Bronchial epithelial cell (primary cell): ENCODE data around the gene PFKFB3. TPM values are rescaled to one million over a fixed set of nuclear protein-coding genes. Genes with fewer than 3 reads are reported as not detected.
"Not testable (repeated sequence)": the region's sequence is repeated elsewhere in the genome, so short reads cannot be mapped to it uniquely, and the experiment has no call there.

Experiments
- DNase-seq: peaks from one replicate; pipeline ENCODE4 v3.0.0-alpha.2; 2010; ENCODE audit warnings: low read depth
- FAIRE-seq: peaks from 2 replicates; lab custom pipeline; 2011; peaks lifted over from hg19 to GRCh38; lab: Jason Lieb, UNC
- H3K27me3 ChIP-seq: 2 replicates; pipeline ENCODE4 v1.5.1; 2011; ENCODE audit warnings: low read length; ENCODE audit not compliant: control insufficient read depth, insufficient read depth
- H3K36me3 ChIP-seq: 2 replicates; pipeline ENCODE4 v1.5.1; 2011; ENCODE audit warnings: low read length; ENCODE audit not compliant: control insufficient read depth, insufficient read depth
- H3K4me3 ChIP-seq: 2 replicates; pipeline ENCODE4 v1.5.1; 2011; ENCODE audit warnings: mild to moderate bottlenecking, low read depth, low read length, control low read depth
- total RNA-seq: library from RNA; depleted of rRNA; stranded (reverse); fragments of >200 nt; gene quantifications from 2 replicates; pipeline ENCODE4 v1.2.1, GENCODE V29; 2014
- TF ChIP-seq, protein P1 (sequence below): IDR thresholded peaks from 2 replicates; pipeline ENCODE4 v1.5.1; 2011; ENCODE audit warnings: mild to moderate bottlenecking, moderate library complexity, low read length, control low read depth, inconsistent platforms; ENCODE audit not compliant: insufficient read depth, severe bottlenecking

PFKFB3 gene
- total RNA-seq, 1 donor from 2014 or later = 18.7 TPM

- DNase-seq (no peak), FAIRE-seq (no peak)
- Histone ChIP-seq H3K27me3 (no peaks in the 10 kb centered on the region), H3K4me3 (no peak overlapping the region), H3K36me3 (no peaks in the 10 kb centered on the region)
- TF ChIP-seq, protein P1, sequence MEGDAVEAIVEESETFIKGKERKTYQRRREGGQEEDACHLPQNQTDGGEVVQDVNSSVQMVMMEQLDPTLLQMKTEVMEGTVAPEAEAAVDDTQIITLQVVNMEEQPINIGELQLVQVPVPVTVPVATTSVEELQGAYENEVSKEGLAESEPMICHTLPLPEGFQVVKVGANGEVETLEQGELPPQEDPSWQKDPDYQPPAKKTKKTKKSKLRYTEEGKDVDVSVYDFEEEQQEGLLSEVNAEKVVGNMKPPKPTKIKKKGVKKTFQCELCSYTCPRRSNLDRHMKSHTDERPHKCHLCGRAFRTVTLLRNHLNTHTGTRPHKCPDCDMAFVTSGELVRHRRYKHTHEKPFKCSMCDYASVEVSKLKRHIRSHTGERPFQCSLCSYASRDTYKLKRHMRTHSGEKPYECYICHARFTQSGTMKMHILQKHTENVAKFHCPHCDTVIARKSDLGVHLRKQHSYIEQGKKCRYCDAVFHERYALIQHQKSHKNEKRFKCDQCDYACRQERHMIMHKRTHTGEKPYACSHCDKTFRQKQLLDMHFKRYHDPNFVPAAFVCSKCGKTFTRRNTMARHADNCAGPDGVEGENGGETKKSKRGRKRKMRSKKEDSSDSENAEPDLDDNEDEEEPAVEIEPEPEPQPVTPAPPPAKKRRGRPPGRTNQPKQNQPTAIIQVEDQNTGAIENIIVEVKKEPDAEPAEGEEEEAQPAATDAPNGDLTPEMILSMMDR = no peak
Measured at GRCh38 chr10:6186894-6187256, 15.9 kb upstream of the PFKFB3 start.

DNA sequence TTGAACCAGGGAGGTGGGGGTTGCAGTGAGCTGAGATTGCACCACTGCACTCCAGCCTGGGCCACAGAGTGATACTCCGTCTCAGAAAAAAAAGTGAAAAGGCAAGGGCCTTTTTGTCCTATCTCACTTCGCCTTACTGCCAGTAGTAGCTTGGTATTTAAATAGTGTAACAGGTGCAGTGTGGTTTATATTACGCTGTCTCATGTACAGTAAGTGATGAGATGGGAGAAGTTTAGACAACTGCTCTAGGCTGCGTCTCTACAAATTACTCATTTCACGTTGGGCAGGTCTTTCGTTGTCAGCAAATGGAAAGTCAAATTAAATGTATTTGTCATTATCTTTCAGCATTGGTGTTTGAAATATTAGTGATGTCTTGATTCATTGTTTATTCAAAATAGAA lies 15.5 kb upstream of the PFKFB3 start:
- no peak overlapping the region for H3K4me3 ChIP-seq
- TF ChIP-seq, protein P1 = no peak
- no peaks in the 10 kb centered on the region for H3K27me3 ChIP-seq
- no peaks in the 10 kb centered on the region for H3K36me3 ChIP-seq
- DNase-seq (no peak), FAIRE-seq (no peak)

- not testable (repeated sequence) for H3K27me3 ChIP-seq, H3K36me3 ChIP-seq, H3K4me3 ChIP-seq, DNase-seq, FAIRE-seq
Measured at GRCh38 chr10:6190033-6190432, 12.7 kb upstream of the PFKFB3 start.

GRCh38 chr10:6191147-6191546 lies 11.6 kb upstream of the PFKFB3 start:
- no peak overlapping the region for H3K4me3 ChIP-seq
- FAIRE-seq (no peak), DNase-seq (no peak)
- H3K27me3 ChIP-seq = no peaks in the 10 kb centered on the region
- TF ChIP-seq, protein P1 = no peak
- no peaks in the 10 kb centered on the region for H3K36me3 ChIP-seq

DNA sequence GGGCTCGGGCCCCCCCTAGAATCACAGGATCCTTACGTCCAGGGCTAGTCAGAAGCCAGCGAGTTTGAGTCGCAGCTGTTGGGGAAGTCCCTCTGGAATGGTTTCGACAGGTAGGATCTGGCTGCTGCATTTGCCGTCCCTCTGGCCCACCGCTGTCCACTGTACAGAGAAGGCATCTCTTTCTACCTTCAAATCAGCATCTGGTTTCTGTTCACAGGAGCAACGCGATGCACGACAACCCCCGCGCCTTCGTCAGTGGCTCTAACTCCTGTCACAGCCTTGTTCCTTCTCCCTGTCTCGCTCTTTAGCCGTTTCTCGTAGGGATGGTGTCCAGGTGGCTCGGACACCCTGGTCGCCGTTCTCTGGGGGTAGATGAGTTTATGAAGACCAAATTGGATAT lies 11.2 kb upstream of the PFKFB3 start:
- DNase-seq = no peak
- FAIRE-seq = no peak
- TF ChIP-seq, protein P1 = no peak

DNA sequence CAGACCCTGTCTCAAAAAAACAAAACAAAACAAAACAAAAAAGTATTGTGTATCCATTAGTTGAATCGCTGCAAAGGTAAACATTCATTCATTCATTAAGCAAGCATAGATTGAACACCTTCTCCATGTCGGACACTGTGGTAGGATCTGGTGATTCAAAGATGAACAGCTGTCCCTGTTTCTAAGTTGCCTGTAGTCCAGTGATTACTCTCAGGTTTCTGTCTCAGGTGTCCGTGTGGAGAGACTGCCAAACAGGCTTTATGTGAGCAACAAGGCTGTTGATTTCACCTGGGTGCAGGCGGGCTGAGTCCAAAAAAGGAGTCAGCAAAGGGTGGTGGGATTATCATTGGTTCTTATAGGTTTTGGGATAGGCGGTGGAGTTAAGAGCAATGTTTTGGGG lies 9.4 kb upstream of the PFKFB3 start:
- H3K36me3 ChIP-seq, FAIRE-seq, DNase-seq, H3K27me3 ChIP-seq, H3K4me3 ChIP-seq: not testable (repeated sequence)

More for the DNA sequence above, 11.2 kb upstream of the PFKFB3 start:
- Histone ChIP-seq H3K36me3 (no peaks in the 10 kb centered on the region), H3K27me3 (no peaks in the 10 kb centered on the region), H3K4me3 (no peak overlapping the region)

GRCh38 chr10:6194311-6194710 lies 8.4 kb upstream of the PFKFB3 start:
- H3K27me3 ChIP-seq = no peaks in the 10 kb centered on the region
- FAIRE-seq (no peak), DNase-seq (no peak)
- TF ChIP-seq, protein P1 = no peak
- no peak overlapping the region for H3K4me3 ChIP-seq
- no peaks in the 10 kb centered on the region for H3K36me3 ChIP-seq
